Measurements from ENCODE around the gene ARHGEF1.

ARHGEF1 gene

GRCh38 chr19:41866284-41866683 is 16.7 kb upstream of the ARHGEF1 start:
- peaks cover 95% of the 10 kb centered on the region for H3K36me3 ChIP-seq (ENCODE audit: insufficient read depth, low read length)
- no peak for TF ChIP-seq CTCF (IDR thresholded peaks at IDR 0.05; ENCODE audit: borderline replicate concordance, extremely low read depth, low read length, poor library complexity, severe bottlenecking)
- TF ChIP-seq EZH2 (IDR thresholded peaks at IDR 0.05; ENCODE audit: borderline replicate concordance, low read depth, low read length, severe bottlenecking): no peak
- peaks cover 89% of the 10 kb centered on the region for H3K79me2 ChIP-seq (ENCODE audit: insufficient read depth, low read length)

GRCh38 chr19:41868120-41868988 is 14.6 kb upstream of the ARHGEF1 start:
- Histone ChIP-seq H3K36me3 (ENCODE audit: insufficient read depth, low read length) (peaks cover 94% of the 10 kb centered on the region), H3K27ac (ENCODE audit: low read length) (peak overlapping the region; percentile 73), H3K4me2 (ENCODE audit: insufficient read depth, low read length) (peak overlapping the region; percentile 48), H3K9me3 (ENCODE audit: insufficient read depth, low read length, severe bottlenecking) (no peaks in the 10 kb centered on the region), H3K9ac (ENCODE audit: low read depth, low read length) (peak overlapping the region; percentile 36), H4K20me1 (ENCODE audit: insufficient read depth, low read length) (peaks cover 77% of the 10 kb centered on the region), H3K27me3 (ENCODE audit: insufficient read depth, low read length, poor library complexity) (no peaks in the 10 kb centered on the region), H3K4me1 (ENCODE audit: insufficient read depth, low read length) (peaks cover 97% of the 10 kb centered on the region), H3K4me3 (ENCODE audit: low read depth in 1 of 2, low read length in 2 of 2) (no peak overlapping the region), H3K79me2 (ENCODE audit: insufficient read depth, low read length) (peaks cover 69% of the 10 kb centered on the region), H2AFZ (ENCODE audit: low read depth, low read length) (no peak overlapping the region)
- no peak for TF ChIP-seq EZH2 (IDR thresholded peaks at IDR 0.05; ENCODE audit: borderline replicate concordance, low read depth, low read length, severe bottlenecking)
- no peak for TF ChIP-seq CTCF (IDR thresholded peaks at IDR 0.05; ENCODE audit: borderline replicate concordance, extremely low read depth, low read length, poor library complexity, severe bottlenecking)
- ATAC-seq (ENCODE audit: insufficient read depth, low read depth) (no peak), DNase-seq (peak; percentile 28)

More at GRCh38 chr19:41866284-41866683, 16.7 kb upstream of the ARHGEF1 start:
- peaks cover 89% of the 10 kb centered on the region for H4K20me1 ChIP-seq (ENCODE audit: insufficient read depth, low read length)
- ATAC-seq (ENCODE audit: insufficient read depth, low read depth) (peak; percentile 8; the same call in 1 of the 3 replicates), DNase-seq (peak; percentile 16)
- no peak overlapping the region for H3K9ac ChIP-seq (ENCODE audit: low read depth, low read length)
- H3K4me3 ChIP-seq (ENCODE audit: low read depth in 1 of 2, low read length in 2 of 2): no peak overlapping the region
- peak overlapping the region; percentile 24; the same call in 1 of the 2 replicates for H3K27ac ChIP-seq (ENCODE audit: low read length)
- peaks cover 97% of the 10 kb centered on the region for H3K4me1 ChIP-seq (ENCODE audit: insufficient read depth, low read length)
- no peaks in the 10 kb centered on the region for H3K27me3 ChIP-seq (ENCODE audit: insufficient read depth, low read length, poor library complexity)
- no peaks in the 10 kb centered on the region for H3K9me3 ChIP-seq (ENCODE audit: insufficient read depth, low read length, severe bottlenecking)
- peak overlapping the region; percentile 47 for H3K4me2 ChIP-seq (ENCODE audit: insufficient read depth, low read length)
- no peak overlapping the region for H2AFZ ChIP-seq (ENCODE audit: low read depth, low read length)

GRCh38 chr19:41868989-41869300 is 14.0 kb upstream of the ARHGEF1 start:
- Histone ChIP-seq H3K27ac (ENCODE audit: low read length) (peak overlapping the region; percentile 73), H3K79me2 (ENCODE audit: insufficient read depth, low read length) (peaks cover 63% of the 10 kb centered on the region), H4K20me1 (ENCODE audit: insufficient read depth, low read length) (peaks cover 73% of the 10 kb centered on the region), H3K9me3 (ENCODE audit: insufficient read depth, low read length, severe bottlenecking) (no peaks in the 10 kb centered on the region), H3K4me1 (ENCODE audit: insufficient read depth, low read length) (peaks cover 96% of the 10 kb centered on the region), H3K27me3 (ENCODE audit: insufficient read depth, low read length, poor library complexity) (no peaks in the 10 kb centered on the region), H3K4me3 (ENCODE audit: low read depth in 1 of 2, low read length in 2 of 2) (no peak overlapping the region), H2AFZ (ENCODE audit: low read depth, low read length) (no peak overlapping the region), H3K36me3 (ENCODE audit: insufficient read depth, low read length) (peaks cover 88% of the 10 kb centered on the region), H3K9ac (ENCODE audit: low read depth, low read length) (peak overlapping the region; percentile 36), H3K4me2 (ENCODE audit: insufficient read depth, low read length) (peak overlapping the region; percentile 48)
- ATAC-seq (ENCODE audit: insufficient read depth, low read depth): no peak
- TF ChIP-seq EZH2 (IDR thresholded peaks at IDR 0.05; ENCODE audit: borderline replicate concordance, low read depth, low read length, severe bottlenecking) (no peak), CTCF (IDR thresholded peaks at IDR 0.05; ENCODE audit: borderline replicate concordance, extremely low read depth, low read length, poor library complexity, severe bottlenecking) (no peak)
- DNase-seq: no peak
